GM23338 (cell line): Measurements from ENCODE around the gene BCAS3. TPM values are rescaled to one million over a fixed set of nuclear protein-coding genes. Genes with fewer than 3 reads are reported as not detected.

ENCODE experiments used
- ATAC-seq: fragments of 200-7000 bp; cut with Tn5 transposase; 3 replicates; pipeline ENCODE4 v1.9.1; 2020
- DNase-seq: peaks from one replicate; pipeline ENCODE4 v3.0.0-alpha.2; 2015; ENCODE audit warnings: low spot score
- H2AFZ ChIP-seq: fragments of 200-600 bp; sonication (generic); 2 replicates; pipeline ENCODE4 v1.8.0; 2016; ENCODE audit warnings: antibody characterized with exemption, mild to moderate bottlenecking, moderate library complexity
- H3F3A ChIP-seq: fragments of 200-600 bp; sonication (generic); replicated peaks from 2 replicates; pipeline ENCODE4 v1.8.0; 2017; ENCODE audit warnings: antibody characterized with exemption, mixed run types, low read depth
- H3K27ac ChIP-seq: fragments of 200-600 bp; sonication (generic); 2 replicates; pipeline ENCODE4 v1.6.1; 2016; ENCODE audit warnings: low read depth
- H3K27me3 ChIP-seq: fragments of 200-600 bp; sonication (generic); 2 replicates; pipeline ENCODE4 v1.8.0; 2016; ENCODE audit warnings: mild to moderate bottlenecking, mixed run types, moderate library complexity; ENCODE audit not compliant: insufficient read depth
- H3K36me3 ChIP-seq: fragments of 200-600 bp; sonication (generic); 2 replicates; pipeline ENCODE4 v1.8.0; 2016; ENCODE audit warnings: mild to moderate bottlenecking; ENCODE audit not compliant: insufficient read depth
- H3K4me1 ChIP-seq: fragments of 200-600 bp; sonication (generic); 2 replicates; pipeline ENCODE4 v1.8.0; 2016; ENCODE audit warnings: mild to moderate bottlenecking, moderate library complexity; ENCODE audit not compliant: insufficient read depth
- H3K4me2 ChIP-seq: fragments of 200-600 bp; sonication (generic); 2 replicates; pipeline ENCODE4 v1.7.1; 2017; ENCODE audit warnings: mixed run types
- H3K4me3 ChIP-seq: fragments of 200-600 bp; sonication (generic); 2 replicates; pipeline ENCODE4 v1.6.1; 2016; ENCODE audit warnings: mixed run types
- H3K79me2 ChIP-seq: fragments of 200-600 bp; sonication (generic); replicated peaks from 2 replicates; pipeline ENCODE4 v1.8.0; 2017; ENCODE audit warnings: mild to moderate bottlenecking; ENCODE audit not compliant: insufficient read depth
- H3K9me2 ChIP-seq: fragments of 200-600 bp; sonication (generic); 2 replicates; pipeline ENCODE4 v1.8.0; 2017; ENCODE audit not compliant: insufficient read depth
- H4K20me1 ChIP-seq: fragments of 200-600 bp; sonication (generic); replicated peaks from 2 replicates; pipeline ENCODE4 v1.8.0; 2017; ENCODE audit warnings: mild to moderate bottlenecking; ENCODE audit not compliant: insufficient read depth
- H3K27ac Mint-ChIP-seq: 2 replicates; pipeline ENCODE4 v1.8.0; 2020; ENCODE audit warnings: inconsistent platforms, mild to moderate bottlenecking, moderate library complexity, mixed read lengths
- H3K27me3 Mint-ChIP-seq: 3 replicates; pipeline ENCODE4 v1.8.0; 2022; ENCODE audit warnings: low read depth, mild to moderate bottlenecking, moderate library complexity, mixed read lengths, inconsistent platforms; ENCODE audit not compliant: insufficient read depth, poor library complexity
- H3K36me3 Mint-ChIP-seq: 3 replicates; pipeline ENCODE4 v1.8.0; 2021; ENCODE audit warnings: low read depth, mild to moderate bottlenecking, inconsistent platforms, moderate library complexity, mixed read lengths
- H3K4me1 Mint-ChIP-seq: 3 replicates; pipeline ENCODE4 v1.8.0; 2020; ENCODE audit warnings: mild to moderate bottlenecking, inconsistent platforms, mixed read lengths
- H3K4me3 Mint-ChIP-seq: 3 replicates; pipeline ENCODE4 v1.8.0; 2021; ENCODE audit warnings: moderate library complexity, mild to moderate bottlenecking, inconsistent platforms, mixed read lengths
- H3K9me3 Mint-ChIP-seq: 3 replicates; pipeline ENCODE4 v1.8.0; 2020; ENCODE audit warnings: moderate library complexity, mild to moderate bottlenecking, inconsistent platforms, mixed read lengths
- CTCF ChIP-seq, 2 experiments: fragments of 200-600 bp in 1 of 2; sonication (generic) in 1 of 2; conservative IDR thresholded peaks; 2 replicates each; pipeline versions ENCODE4 v1.5.1 to v1.6.1; 2016 to 2017; ENCODE audit warnings: antibody characterized with exemption in 2 of 2, low read depth in 2 of 2, mild to moderate bottlenecking in 2 of 2, moderate library complexity in 1 of 2
- EZH2 ChIP-seq: fragments of 200-600 bp; sonication (generic); IDR thresholded peaks from one replicate; pipeline ENCODE4 v1.8.0; 2017; ENCODE audit warnings: antibody characterized with exemption, mild to moderate bottlenecking, low read depth; ENCODE audit not compliant: unreplicated experiment
- NANOG ChIP-seq: IDR thresholded peaks from 2 replicates; pipeline ENCODE4 v1.6.1; 2016; ENCODE audit warnings: antibody characterized with exemption, borderline replicate concordance
- ZNF462 ChIP-seq: fragments of 250-450 bp; sonication (Bioruptor Pico); IDR thresholded peaks from 2 replicates; pipeline ENCODE4 v1.5.0; 2020; ENCODE audit warnings: mild to moderate bottlenecking, moderate library complexity
- polyA plus RNA-seq: library from polyadenylated mRNA; unstranded; fragments of >200 nt; fragmentation: Nextera tagmentation; extraction: Ambion mirVana; gene quantifications from 2 replicates; pipeline ENCODE4 v1.2.1, GENCODE V29; 2016
- total RNA-seq: library from RNA; depleted of rRNA; stranded (reverse); fragments of >200 nt; shearing (Covaris generic); gene quantifications from 2 replicates; pipeline ENCODE4 v1.2.3, GENCODE V29; 2014

Gene BCAS3
- total and polyA plus RNA-seq, 2 experiments from 2014 or later, result 8.2 to 28.0 TPM

- ATAC-seq, result no peak
- no peak overlapping the region for H3K4me3 Mint-ChIP-seq
- no peaks in the 10 kb centered on the region for H3K4me1 Mint-ChIP-seq
Observed at GRCh38 chr17:61132524-61132923, 454.9 kb downstream of the BCAS3 start.

More at GRCh38 chr17:61132524-61132923, 454.9 kb downstream of the BCAS3 start:
- Histone ChIP-seq H3K27me3 (no peaks in the 10 kb centered on the region), H3K4me1 (no peaks in the 10 kb centered on the region), H3K36me3 (no peaks in the 10 kb centered on the region), H3K27ac (no peak overlapping the region), H3K4me3 (no peak overlapping the region), H4K20me1 (no peaks in the 10 kb centered on the region), H2AFZ (no peak overlapping the region), H3K4me2 (no peak overlapping the region), H3K79me2 (no peaks in the 10 kb centered on the region), H3K9me2 (no peaks in the 10 kb centered on the region), H3F3A (no peaks in the 10 kb centered on the region)
- no peak for DNase-seq
- no peaks in the 10 kb centered on the region for H3K36me3 Mint-ChIP-seq
- TF ChIP-seq NANOG (no peak), ZNF462 (CRISPR knock-in tag) (no peak), EZH2 (no peak), CTCF (conservative IDR thresholded peaks at IDR 0.05; ENCODE audit: low read depth in 2 of 2) (no peak)
- H3K27ac Mint-ChIP-seq, result no peak overlapping the region
- H3K9me3 Mint-ChIP-seq, result no peaks in the 10 kb centered on the region
- no peaks in the 10 kb centered on the region for H3K27me3 Mint-ChIP-seq
